Liver (tissue), 9 donors: ENCODE measurements around the gene ATP8B3. TPM values are rescaled to one million over a fixed set of nuclear protein-coding genes. Genes with fewer than 3 reads are reported as not detected.

ENCODE experiments used
- DNase-seq: peaks from one replicate; pipeline ENCODE4 v3.0.0-alpha.2; 2017; ENCODE audit warnings: low spot score
- H3K27ac ChIP-seq, 2 donors: one replicate each; pipeline ENCODE4 v1.7.0; 2013; ENCODE audit warnings: inconsistent platforms in 2 of 2, low read length in 2 of 2, control low read depth in 1 of 2, low read depth in 1 of 2, mild to moderate bottlenecking in 1 of 2
- H3K27me3 ChIP-seq, 4 donors: one replicate each; pipeline versions ENCODE4 v1.6.1 to v1.7.0; 2013; ENCODE audit warnings: low read length in 3 of 4, inconsistent platforms in 1 of 4, mild to moderate bottlenecking in 1 of 4, moderate library complexity in 1 of 4; ENCODE audit not compliant: control insufficient read depth in 4 of 4, insufficient read depth in 4 of 4
- H3K36me3 ChIP-seq, 4 donors: one replicate each; pipeline versions ENCODE4 v1.6.1 to v1.7.0; 2013; ENCODE audit warnings: low read length in 3 of 4, mild to moderate bottlenecking in 3 of 4, low read depth in 1 of 4, moderate library complexity in 1 of 4; ENCODE audit not compliant: control insufficient read depth in 4 of 4, insufficient read depth in 3 of 4
- H3K4me1 ChIP-seq, 4 donors: one replicate each; pipeline versions ENCODE4 v1.6.1 to v1.7.0; 2013; ENCODE audit warnings: low read length in 3 of 4, mild to moderate bottlenecking in 3 of 4, moderate library complexity in 1 of 4; ENCODE audit not compliant: control insufficient read depth in 4 of 4, insufficient read depth in 4 of 4
- H3K4me3 ChIP-seq, 3 donors: one replicate each; pipeline versions ENCODE4 v1.6.1 to v1.7.0; 2013; ENCODE audit warnings: low read length in 3 of 3, control low read depth in 1 of 3, low read depth in 1 of 3, mild to moderate bottlenecking in 1 of 3
- H3K9ac ChIP-seq, 2 donors: one replicate each; pipeline ENCODE4 v1.7.0; 2013; ENCODE audit warnings: low read length in 2 of 2, mild to moderate bottlenecking in 2 of 2, moderate library complexity in 2 of 2, control low read depth in 1 of 2, low read depth in 1 of 2
- H3K9me3 ChIP-seq, 4 donors: one replicate each; pipeline versions ENCODE4 v1.6.1 to v1.7.0; 2013; ENCODE audit warnings: low read length in 3 of 4; ENCODE audit not compliant: control insufficient read depth in 4 of 4
- ATF3 ChIP-seq: IDR thresholded peaks from 2 replicates; pipeline ENCODE4 v1.6.1; 2016; ENCODE audit warnings: antibody characterized with exemption
- CTCF ChIP-seq: fragments of 150-350 bp; IDR thresholded peaks from 2 replicates; pipeline ENCODE4 v1.5.1; 2017; ENCODE audit warnings: improper control_type of control experiment, low read depth, low read length; ENCODE audit not compliant: missing input control
- FOXA1 ChIP-seq: IDR thresholded peaks from 2 replicates; pipeline ENCODE4 v1.6.1; 2016; ENCODE audit warnings: antibody characterized with exemption
- FOXA2 ChIP-seq: IDR thresholded peaks from 2 replicates; pipeline ENCODE4 v1.6.1; 2016; ENCODE audit warnings: antibody characterized with exemption
- GABPA ChIP-seq, 2 donors: IDR thresholded peaks in 1 of 2; conservative IDR thresholded peaks in 1 of 2; 2 replicates each; pipeline ENCODE4 v1.6.1; 2016; ENCODE audit warnings: antibody characterized with exemption in 2 of 2, mild to moderate bottlenecking in 1 of 2, moderate library complexity in 1 of 2
- HNF4A ChIP-seq, 2 donors: conservative IDR thresholded peaks; 2 replicates each; pipeline ENCODE4 v1.6.1; 2016; ENCODE audit warnings: antibody characterized with exemption in 2 of 2, mild to moderate bottlenecking in 2 of 2
- HNF4G ChIP-seq: IDR thresholded peaks from 2 replicates; pipeline ENCODE4 v1.6.1; 2016; ENCODE audit warnings: antibody characterized with exemption
- JUND ChIP-seq, 2 donors: IDR thresholded peaks; 2 replicates each; pipeline ENCODE4 v1.6.1; 2016; ENCODE audit warnings: antibody characterized with exemption in 2 of 2
- MAX ChIP-seq: IDR thresholded peaks from 2 replicates; pipeline ENCODE4 v1.6.1; 2016; ENCODE audit warnings: antibody characterized with exemption
- RAD21 ChIP-seq, 2 donors: IDR thresholded peaks; 2 replicates each; pipeline ENCODE4 v1.6.1; 2016; ENCODE audit warnings: antibody characterized with exemption in 2 of 2, mild to moderate bottlenecking in 2 of 2
- REST ChIP-seq: IDR thresholded peaks from 2 replicates; pipeline ENCODE4 v1.6.1; 2016; ENCODE audit warnings: antibody characterized with exemption, mild to moderate bottlenecking
- RXRA ChIP-seq, 2 donors: IDR thresholded peaks; 2 replicates each; pipeline ENCODE4 v1.6.1; 2017 to 2018; ENCODE audit warnings: antibody characterized with exemption in 2 of 2, mild to moderate bottlenecking in 1 of 2
- SP1 ChIP-seq: IDR thresholded peaks from 2 replicates; pipeline ENCODE4 v1.6.1; 2018; ENCODE audit warnings: antibody characterized with exemption, mild to moderate bottlenecking
- TAF1 ChIP-seq: conservative IDR thresholded peaks from 2 replicates; pipeline ENCODE4 v1.6.1; 2016; ENCODE audit warnings: antibody characterized with exemption, mild to moderate bottlenecking
- ZBTB33 ChIP-seq: IDR thresholded peaks from 2 replicates; pipeline ENCODE4 v1.6.1; 2016; ENCODE audit warnings: antibody characterized with exemption
- WGBS: extraction: QIAGEN DNeasy Blood & Tissue Kit; methylation state at CpG from one replicate; pipeline ENCODE4 v1.1.7; 2013; 5-methylcytosine and 5-hydroxymethylcytosine counted together
- polyA plus RNA-seq, 2 donors: library from polyadenylated mRNA; stranded (reverse) in 1 of 2; unstranded in 1 of 2; fragments of 200-250 nt in 1 of 2; fragments of >200 nt in 1 of 2; fragmentation: Nextera tagmentation in 1 of 2; extraction: Ambion mirVana in 1 of 2; gene quantifications; one replicate each; pipeline versions ENCODE4 v1.2.1 to v1.2.3, GENCODE V29; 2013 to 2015
- total RNA-seq, 2 donors: library from RNA; depleted of rRNA; stranded (reverse); fragments of >200 nt; gene quantifications; one replicate each; pipeline ENCODE4 v1.2.3, GENCODE V29; 2014
- donor health status: healthy.
- donor health status: healthy.
- donor health status: healthy.
- donor health status: healthy.
- donor health status: healthy.

Gene ATP8B3
- total and polyA plus RNA-seq, 4 donors: 0.42 to 3.1 (median 0.52) TPM

GRCh38 chr19:1765904-1766799, 45.9 kb downstream of the ATP8B3 start:
- no peak overlapping the region for H3K27ac ChIP-seq
- H3K9me3 ChIP-seq: peaks cover 0 to 4% (median 2%) of the 10 kb centered on the region in 4 donors
- no peaks in the 10 kb centered on the region for H3K4me1 ChIP-seq
- H3K27me3 ChIP-seq: peaks cover 11 to 17% (median 13%) of the 10 kb centered on the region in 4 donors
- H3K4me3 ChIP-seq: no peak overlapping the region
- no peak for DNase-seq
- 20% methylated on average over 38 of the region's 38 CpGs for WGBS
- no peak overlapping the region for H3K9ac ChIP-seq
- TF ChIP-seq FOXA2: no peak
- H3K36me3 ChIP-seq: no peaks in the 10 kb centered on the region

- no peak overlapping the region for H3K9ac ChIP-seq
- no peaks in the 10 kb centered on the region for H3K4me1 ChIP-seq
- TF ChIP-seq ZBTB33 (no peak), MAX (no peak), SP1 (no peak), HNF4G (no peak), RXRA (IDR thresholded peaks at IDR 0.05) (no peak), HNF4A (conservative IDR thresholded peaks at IDR 0.05) (no peak), CTCF (no peak), GABPA (IDR thresholded peaks at IDR 0.05 in 1 of 2, conservative IDR thresholded peaks at IDR 0.05 in 1 of 2) (no peak)
- no peak overlapping the region for H3K4me3 ChIP-seq
- no peak overlapping the region for H3K27ac ChIP-seq
- H3K9me3 ChIP-seq: no peaks in the 10 kb centered on the region
- peaks cover 11 to 17% (median 13%) of the 10 kb centered on the region in 4 donors for H3K27me3 ChIP-seq
- H3K36me3 ChIP-seq: no peaks in the 10 kb centered on the region
- no peak for DNase-seq
- 15% methylated on average over 33 of the region's 33 CpGs for WGBS
Observed at GRCh38 chr19:1765232-1765903, 46.7 kb downstream of the ATP8B3 start.

- H3K9ac ChIP-seq: no peak overlapping the region
- H3K36me3 ChIP-seq: no peaks in the 10 kb centered on the region
- H3K9me3 ChIP-seq: no peaks in the 10 kb centered on the region
- WGBS: 17% methylated on average over 15 of the region's 15 CpGs
- no peak overlapping the region for H3K4me3 ChIP-seq
- H3K27ac ChIP-seq: no peak overlapping the region
- DNase-seq: no peak
- H3K4me1 ChIP-seq: no peaks in the 10 kb centered on the region
- peaks cover 11 to 17% (median 13%) of the 10 kb centered on the region in 4 donors for H3K27me3 ChIP-seq
- no peak for TF ChIP-seq HNF4A (conservative IDR thresholded peaks at IDR 0.05)
- TF ChIP-seq TAF1: no peak
- no peak for TF ChIP-seq GABPA (IDR thresholded peaks at IDR 0.05 in 1 of 2, conservative IDR thresholded peaks at IDR 0.05 in 1 of 2)
- TF ChIP-seq REST: no peak
- TF ChIP-seq CTCF: no peak
- no peak for TF ChIP-seq JUND (IDR thresholded peaks at IDR 0.05)
- no peak for TF ChIP-seq ATF3
- TF ChIP-seq HNF4G: no peak
- no peak for TF ChIP-seq RAD21 (IDR thresholded peaks at IDR 0.05)
- TF ChIP-seq SP1: no peak
- no peak for TF ChIP-seq FOXA1
Observed at GRCh38 chr19:1764729-1765128, 47.3 kb downstream of the ATP8B3 start.
